Measurements from ENCODE around the gene FANCE.

FANCE gene

DNA sequence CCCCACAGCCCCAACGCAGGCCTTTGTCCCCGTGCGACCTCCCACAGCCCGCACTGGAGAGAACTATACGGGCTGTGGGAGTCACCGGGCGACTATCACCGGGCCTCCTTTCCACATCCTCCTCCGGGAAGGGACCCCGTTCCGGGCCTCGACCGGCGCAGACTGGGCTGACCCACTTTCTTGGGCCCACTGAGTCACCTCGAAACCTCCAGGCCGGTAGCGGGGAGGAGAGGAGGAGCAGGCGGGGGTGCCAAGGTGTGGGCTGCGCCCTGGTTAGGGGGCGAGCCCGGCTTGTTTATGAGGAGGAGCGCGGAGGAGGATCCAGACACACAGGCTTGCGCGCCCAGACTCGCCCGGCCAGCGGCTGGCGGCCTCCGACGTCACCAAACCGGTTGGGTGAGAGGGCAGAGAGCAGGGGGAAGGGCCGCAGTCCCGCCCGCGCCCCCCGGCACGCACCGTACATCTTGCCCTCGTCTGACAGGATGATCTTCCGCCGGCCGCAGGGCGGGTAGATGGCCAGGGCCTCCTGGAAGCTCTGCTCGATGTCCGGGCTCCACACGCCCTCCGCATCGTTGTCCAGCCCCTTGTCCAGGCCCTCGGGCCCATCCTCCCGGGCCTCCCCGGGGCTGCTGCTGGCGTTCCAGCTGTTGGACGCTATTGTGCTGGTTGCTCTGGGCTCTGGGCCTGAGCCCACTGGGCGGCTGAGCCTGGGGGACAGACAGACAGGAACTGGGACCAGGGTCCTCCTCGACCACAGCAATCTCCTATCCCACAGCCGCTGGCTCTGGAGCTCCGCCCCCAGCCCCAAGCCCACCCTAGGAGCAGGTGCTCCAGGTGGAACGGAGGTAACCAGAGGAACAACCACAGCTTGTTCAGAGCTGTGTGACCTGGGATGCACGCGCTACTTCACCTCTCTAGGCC is 34.1 kb downstream of the FANCE start:
- DNase-seq = no peak

DNA sequence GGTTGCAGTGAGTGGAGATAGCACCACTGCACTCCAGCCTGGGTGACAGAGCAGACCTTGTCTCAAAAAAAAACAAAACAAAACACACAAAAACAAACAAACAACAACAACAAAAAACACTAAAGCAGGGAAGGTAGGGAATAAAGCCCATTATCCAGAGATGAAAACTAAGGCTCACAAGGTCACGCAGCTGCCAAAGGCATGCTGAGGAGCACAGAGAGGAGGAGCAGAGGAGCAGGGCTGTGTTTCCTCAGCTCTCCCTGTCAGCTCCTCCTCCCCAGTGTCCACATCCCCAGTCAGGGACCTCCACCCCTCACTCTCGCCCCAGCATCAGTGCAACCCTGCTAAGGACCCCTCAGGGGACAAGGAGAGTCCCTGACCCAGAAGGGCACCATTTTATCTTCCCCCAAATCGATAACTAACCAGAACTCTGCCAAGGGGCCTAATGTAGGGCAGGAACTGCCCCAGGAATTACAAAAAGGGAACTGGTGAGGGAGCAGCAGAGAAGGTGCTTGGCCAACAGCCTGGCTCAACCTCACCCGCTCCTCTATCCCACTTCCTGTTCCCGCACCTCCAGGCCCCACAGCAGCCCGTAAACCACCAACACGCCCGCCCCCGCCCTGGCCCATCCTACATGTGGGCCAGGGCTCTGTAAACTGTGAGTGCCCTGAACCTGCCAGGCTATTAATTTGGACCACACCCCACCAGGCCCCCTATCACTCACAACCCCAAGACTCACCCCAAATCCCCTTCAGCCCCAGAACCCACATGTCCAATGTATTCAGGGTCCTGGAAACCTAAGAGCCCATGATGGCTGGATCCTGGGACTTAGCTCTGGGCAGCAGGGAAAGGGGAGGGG is 35.7 kb downstream of the FANCE start:
- DNase-seq = no peak

DNA sequence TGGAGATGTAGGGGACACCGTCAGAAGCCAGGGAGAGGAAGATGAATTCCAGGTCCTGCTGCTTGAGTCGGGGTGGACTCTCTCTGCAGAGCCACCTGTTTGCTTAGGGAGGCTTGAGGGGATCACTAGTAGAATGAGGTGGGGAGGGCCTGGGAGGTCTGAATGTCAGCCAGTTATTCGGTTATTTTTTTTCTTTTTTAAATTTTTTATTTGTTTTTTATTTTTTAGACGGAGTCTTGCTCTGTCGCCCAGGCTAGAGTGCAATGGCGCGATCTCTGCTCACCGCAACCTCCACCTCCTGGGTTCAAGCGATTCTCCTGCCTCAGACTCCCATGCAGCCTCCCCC is 36.4 kb downstream of the FANCE start:
- no peak for DNase-seq

DNA sequence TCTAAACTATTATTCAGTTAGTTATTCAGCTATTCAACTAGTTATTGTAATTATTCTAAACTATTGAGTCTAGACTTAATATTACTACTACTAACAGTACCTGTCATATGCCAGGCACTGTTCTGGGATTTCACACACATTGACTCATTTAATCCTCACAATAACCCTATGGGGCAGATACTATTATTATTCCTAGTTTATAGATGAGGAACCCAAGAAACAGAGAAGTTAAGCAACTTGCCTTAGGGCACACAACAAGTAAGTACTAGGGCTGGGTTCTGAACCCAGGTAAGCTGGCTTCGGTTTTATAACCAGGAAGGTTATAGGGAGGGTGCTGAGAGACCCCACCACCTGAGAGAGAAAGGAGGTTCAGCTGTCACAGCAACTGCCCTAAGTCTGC is 36.9 kb downstream of the FANCE start:
- no peak for DNase-seq

DNA sequence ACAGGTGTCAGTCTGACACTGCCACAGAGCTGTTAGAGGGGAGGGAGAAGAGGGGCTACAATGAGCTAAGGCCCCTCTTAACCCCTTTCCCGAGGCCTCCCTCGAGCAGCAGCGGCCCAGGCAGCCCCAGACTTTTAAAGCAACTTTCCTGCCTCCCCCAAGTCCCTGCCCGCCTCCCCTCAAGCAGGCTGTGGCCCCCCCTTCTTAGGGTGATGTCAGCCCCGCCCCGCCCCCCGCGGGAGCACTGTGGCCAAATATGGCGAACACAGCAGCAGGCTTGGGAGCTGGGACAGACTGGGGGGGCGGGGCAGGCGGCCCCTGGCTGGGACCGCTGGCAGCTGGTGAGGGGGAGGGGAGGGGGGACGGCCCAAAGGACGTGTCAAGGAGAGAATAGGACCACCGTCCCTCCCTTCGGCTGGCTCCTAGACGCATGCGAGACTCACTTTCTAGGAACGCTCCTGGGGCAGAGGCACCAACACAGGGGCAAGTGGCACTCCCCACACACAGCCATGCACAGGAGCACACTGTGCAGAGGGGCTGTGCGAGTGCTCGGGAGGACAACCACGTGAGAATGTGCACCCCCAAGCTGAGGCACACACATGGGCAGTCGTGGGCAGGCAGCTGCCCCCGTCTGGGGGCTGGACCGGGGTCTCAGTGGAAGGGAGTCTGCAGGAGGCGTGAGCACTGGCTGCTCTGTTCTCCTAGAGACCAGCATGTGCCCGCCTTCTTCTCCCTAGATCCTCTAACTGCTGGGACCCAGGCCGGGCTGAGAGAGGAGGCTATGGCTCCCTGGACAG is 38.1 kb downstream of the FANCE start:
- no peak for DNase-seq

DNA sequence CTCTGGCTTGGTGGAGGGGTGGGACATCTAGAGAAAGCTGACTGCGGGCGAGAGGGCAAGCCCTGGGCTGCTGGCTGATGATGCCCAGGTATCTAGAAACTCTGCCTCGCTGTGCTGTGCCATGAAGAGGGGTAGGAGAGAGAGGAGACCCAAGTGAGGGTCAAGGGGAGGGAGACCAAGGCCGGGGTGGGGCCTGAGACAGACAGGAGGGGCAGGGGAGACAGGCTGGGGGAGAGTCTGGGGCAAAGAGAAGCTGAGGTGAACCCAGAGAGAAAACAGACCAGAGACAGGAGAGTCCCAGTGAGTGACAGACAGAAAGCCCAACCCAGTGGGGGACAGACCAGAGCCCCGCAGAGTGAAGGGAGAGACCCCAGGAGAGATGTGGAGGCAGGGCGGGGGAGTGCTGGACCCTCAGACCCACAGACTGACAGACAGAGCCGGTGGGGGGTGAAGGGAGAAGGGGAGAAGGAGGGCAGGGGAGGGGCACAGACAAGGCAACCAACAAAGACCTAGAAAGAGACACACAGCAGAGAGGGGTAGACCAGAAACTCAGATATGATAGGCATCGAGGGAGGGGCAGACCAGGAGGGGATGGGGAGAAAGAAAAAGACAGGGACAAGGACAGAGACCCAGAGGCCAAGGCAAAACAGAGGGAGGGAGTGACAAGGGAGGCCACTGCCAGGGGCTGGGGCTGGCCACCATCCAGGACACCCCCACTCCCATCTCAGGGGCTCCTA is 38.9 kb downstream of the FANCE start:
- DNase-seq = no peak

- DNase-seq = no peak
These were observed 39.6 kb downstream of the FANCE start for GRCh38 chr6:35491558-35492257.

GRCh38 chr6:35492258-35492973 is 40.3 kb downstream of the FANCE start:
- no peak for DNase-seq

- no peak for DNase-seq
These were observed 40.8 kb downstream of the FANCE start for GRCh38 chr6:35492974-35493284.

DNA sequence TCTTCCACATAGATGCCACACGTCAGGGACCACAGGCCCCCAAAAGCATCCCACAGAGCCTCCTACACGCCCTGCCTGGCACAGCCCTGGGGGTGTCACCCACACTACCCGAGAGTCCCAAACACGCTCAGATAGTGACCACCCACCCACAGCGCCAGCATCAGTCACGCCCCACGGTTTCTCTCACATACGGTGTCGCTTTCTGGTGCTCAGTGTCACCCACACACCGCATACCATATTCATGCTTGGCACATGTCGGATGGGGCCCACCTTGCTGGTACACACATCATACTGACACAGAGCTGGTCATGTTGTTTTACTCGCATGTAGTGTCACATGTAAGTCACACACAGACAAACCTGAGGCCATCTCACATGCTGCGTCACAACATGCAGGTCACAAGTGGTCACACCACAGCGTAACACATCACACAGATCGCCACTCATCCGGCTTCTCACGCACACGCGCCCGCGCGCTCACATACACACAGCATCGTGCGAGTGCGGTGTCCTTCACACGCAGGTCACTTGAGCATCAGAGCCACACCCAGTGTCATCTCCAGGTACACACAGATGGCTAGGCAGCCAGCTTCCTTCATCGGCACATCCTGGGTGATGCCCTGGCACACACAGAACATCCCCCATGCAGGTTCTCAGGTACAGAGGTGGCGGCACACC is 41.3 kb downstream of the FANCE start:
- no peak for DNase-seq

- DNase-seq = no peak
These were observed 42.0 kb downstream of the FANCE start for GRCh38 chr6:35494161-35494563.

DNA sequence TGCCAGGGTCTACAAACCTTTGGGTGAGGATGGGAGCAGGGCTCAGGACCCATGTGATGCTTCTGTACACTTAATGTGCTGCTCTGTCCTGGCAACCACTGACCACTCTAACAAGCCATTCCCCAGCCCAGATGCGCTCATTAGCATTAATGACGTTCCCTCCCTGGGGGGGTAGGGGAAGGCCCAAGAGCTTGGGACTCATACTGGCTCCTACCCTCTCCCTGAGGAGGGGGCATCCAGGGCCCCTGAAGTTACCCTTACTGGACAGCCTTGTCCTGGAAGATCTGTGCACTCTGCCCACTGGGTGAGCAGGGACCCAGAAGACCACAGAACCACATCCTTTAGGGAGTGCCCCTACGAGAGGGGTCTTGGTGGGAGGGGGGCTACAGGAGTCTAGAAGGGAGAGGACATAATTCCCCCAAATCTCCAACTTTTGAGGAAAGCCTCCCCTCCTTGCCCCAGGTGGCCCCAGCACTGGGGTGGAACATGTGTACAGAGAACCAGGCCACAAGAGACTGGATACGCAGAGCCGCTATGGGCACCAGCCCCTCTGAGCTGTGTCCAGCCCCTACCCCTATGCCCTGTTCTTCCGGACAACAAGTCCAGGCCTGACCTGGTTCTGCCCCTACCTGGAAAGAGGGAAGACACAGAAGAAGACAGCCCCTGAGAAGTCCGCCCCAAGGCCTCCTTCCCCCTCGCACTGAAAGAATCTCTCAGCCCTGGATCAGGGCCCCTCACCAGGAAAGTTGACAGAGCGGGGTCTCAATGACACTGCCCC is 43.3 kb downstream of the FANCE start:
- no peak for DNase-seq

DNA sequence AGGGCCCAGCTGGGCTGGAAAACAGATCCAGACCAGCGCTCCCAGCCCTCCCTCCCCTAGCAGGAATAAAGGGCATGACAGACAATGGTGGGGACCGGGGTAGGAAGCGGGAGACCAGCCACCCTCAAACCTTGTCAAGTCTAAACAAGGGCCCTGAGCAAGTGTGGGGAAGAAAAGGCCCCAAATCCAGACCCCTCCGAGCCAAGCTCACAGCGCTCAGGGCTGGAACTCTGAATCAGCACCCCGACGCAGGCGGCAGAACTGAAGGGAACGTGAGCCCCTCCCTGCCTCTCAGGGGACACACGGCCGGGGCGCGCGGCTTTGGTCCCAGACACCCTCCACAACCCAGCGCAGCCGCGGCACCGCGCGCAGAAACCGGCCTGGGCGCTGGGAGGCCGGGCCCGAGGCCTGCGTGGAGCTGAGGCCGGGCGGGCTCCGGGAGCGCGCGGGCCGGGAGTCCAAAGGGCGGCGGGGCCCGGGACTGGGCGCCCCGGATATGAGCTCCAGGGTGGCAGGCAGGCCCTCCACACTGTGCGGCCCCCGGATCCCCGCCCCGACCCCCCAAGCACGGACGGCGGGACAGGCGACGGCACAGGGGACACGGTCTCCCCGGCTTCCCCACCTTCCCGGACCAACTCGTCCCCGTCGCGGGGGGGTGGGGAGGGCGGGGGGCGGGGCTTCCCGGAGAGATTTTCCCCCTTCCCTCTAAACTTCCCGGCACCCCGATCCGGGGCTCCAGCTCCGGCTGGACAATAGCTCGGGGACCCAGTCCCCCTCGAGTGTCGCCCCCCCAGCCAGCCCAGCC is 44.1 kb downstream of the FANCE start:
- DNase-seq = no peak

DNA sequence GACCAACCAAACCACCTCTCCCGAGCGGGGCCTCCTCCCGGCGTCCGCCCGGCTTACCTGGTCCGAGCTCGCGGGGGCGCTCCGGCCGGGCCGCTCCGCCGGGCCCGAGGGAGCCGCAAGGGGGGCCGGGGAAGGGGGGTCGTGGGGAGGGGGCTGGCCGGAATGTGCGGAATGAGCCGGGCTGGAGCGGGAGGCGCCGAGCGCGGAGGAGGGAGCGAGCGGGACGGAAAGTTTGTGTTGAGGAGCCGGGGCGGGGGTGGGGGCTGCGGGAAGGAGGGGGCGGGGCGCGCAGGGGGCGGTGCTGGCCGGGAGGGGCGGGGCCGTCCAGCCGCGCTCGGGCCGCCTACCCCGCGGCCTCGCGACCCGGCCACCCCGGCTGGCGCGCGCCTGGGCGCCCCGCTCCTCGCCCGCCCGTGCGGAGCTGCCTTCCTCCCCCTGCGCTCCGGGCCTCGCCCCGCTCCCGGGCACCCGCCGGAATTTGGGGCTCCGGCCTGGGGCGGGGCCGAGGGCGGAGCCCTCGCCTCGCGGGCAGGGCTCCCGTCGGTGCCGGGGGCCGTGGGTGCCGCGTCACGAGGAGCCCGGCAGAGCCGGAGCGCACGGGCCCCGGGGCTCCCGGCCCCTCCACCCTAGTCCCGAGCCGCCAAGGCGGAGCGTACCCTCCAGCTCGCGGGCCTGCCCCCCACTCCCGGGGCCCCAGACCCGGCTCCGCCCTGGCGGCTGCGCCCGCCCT is 44.9 kb downstream of the FANCE start, which contains the start of gene TEAD3:
Gene TEAD3 (minus strand): TSS at position 239 of the 730 bp plus-strand sequence.
- DNase-seq = no peak

- DNase-seq = no peak
These were observed 45.7 kb downstream of the FANCE start for GRCh38 chr6:35497571-35498421.

- no peak for DNase-seq
These were observed 46.4 kb downstream of the FANCE start for GRCh38 chr6:35498422-35499067.

DNA sequence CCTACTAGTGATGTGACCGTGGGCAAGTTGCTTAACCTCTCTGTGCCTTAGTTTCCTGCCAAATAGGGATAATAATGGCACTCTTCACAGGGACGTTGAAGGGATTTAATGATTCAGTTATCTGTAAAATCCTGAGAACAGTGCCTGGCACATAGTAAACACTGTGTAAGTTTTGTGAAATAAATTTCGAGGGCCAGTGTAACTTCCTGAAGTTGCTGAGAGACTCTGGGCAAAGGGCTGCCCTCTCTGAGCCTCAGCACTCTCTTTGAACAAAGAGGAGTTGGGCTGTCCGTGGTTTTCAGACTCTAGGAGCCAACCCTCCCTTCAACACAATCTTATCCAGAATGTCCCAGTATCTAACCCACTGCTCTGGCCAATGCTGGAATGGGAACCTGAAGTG is 47.2 kb downstream of the FANCE start:
- no peak for DNase-seq
